Measurements from ENCODE around the gene RAC3. TPM values are rescaled to one million over a fixed set of nuclear protein-coding genes. Genes with fewer than 3 reads are reported as not detected.

RAC3 gene
- total and polyA plus RNA-seq, 9 of the 15 experiments (the other 6 are each of a cell fraction or from before 2014, with no cell fraction given): 0.23 to 292 (median 118) TPM

GRCh38 chr17:82011617-82012187 is 19.8 kb upstream of the RAC3 start:
- ChIA-PET CTCF (ENCODE audit: low intra/inter-chr PET ratio) (no interaction called here), POLR2A (interaction anchor here (0.6 kb wide), 2 partner anchors 11 to 440 kb away, joined by 3 read pairs; partner anchors contain the start of genes CENPX and LRRC45)
- in situ Hi-C loops (cut with MboI) (no loop called here), intact Hi-C loops (cut with micrococcal nuclease) (no loop called here)
- ATAC-seq (no peak), DNase-seq (ENCODE audit: extremely low read depth in 1 of 4, low spot score in 3 of 4) (no peak), FAIRE-seq (no peak)
- Histone ChIP-seq H3K4me1 (replicated peaks in 1 of 2; ENCODE audit: control insufficient read depth in 2 of 2, insufficient read depth in 2 of 2, low read length in 2 of 2) (peaks cover 0 to 87% of the 10 kb centered on the region in 2 experiments; a peak in 2 of 5 replicates), H2AFZ (ENCODE audit: low read depth, low read length) (no peak overlapping the region), H3K9me1 (ENCODE audit: control insufficient read depth, insufficient read depth, low read length) (no peaks in the 10 kb centered on the region), H3K9ac (ENCODE audit: insufficient read depth in 1 of 2, low read depth in 2 of 2, low read length in 2 of 2) (peak overlapping the region in 1 of 2 experiments; percentile 26; a peak in 1 of 4 replicates), H3K27ac (ENCODE audit: extremely low read depth, low read depth, low read length) (no peak overlapping the region), H4K20me1 (replicated peaks; ENCODE audit: control insufficient read depth, insufficient read depth, low read length) (no peaks in the 10 kb centered on the region), H3K4me2 (ENCODE audit: insufficient read depth, low read length) (no peak overlapping the region), H3K36me3 (ENCODE audit: control insufficient read depth, insufficient read depth, low read length) (no peaks in the 10 kb centered on the region; the same call in 2 of the 3 replicates), H3K27me3 (ENCODE audit: control insufficient read depth in 2 of 2, insufficient read depth in 2 of 2, low read length in 2 of 2) (no peaks in the 10 kb centered on the region), H3K4me3 (no peak overlapping the region), H3K79me2 (ENCODE audit: control insufficient read depth, insufficient read depth, low read length) (no peaks in the 10 kb centered on the region), H3K9me3 (replicated peaks; ENCODE audit: control insufficient read depth, insufficient read depth, low read depth, low read length) (no peaks in the 10 kb centered on the region)
- WGBS (ENCODE audit: insufficient coverage, low coverage, missing lambda C conversion rate): 91% methylated on average over 17 of the region's 19 CpGs
- BruUV-seq (replicated peaks): no TSS peak
- TF ChIP-seq RNF219 (CRISPR knock-in tag; IDR thresholded peaks at IDR 0.05) (no peak), FOXJ2 (tag; IDR thresholded peaks at IDR 0.05) (no peak), TRIM28 (IDR thresholded peaks at IDR 0.05) (no peak)

Data from K562 (cell line).